Colonic mucosa (tissue), 4 donors: ENCODE data around the gene GBP4. TPM values are rescaled to one million over a fixed set of nuclear protein-coding genes. Genes with fewer than 3 reads are reported as not detected.
"Not testable (repeated sequence)": the region's sequence is repeated elsewhere in the genome, so short reads cannot be mapped to it uniquely, and the experiment has no call there.

Experiments
- DNase-seq: peaks from one replicate; pipeline ENCODE4 v3.0.0-alpha.2; 2020
- H3K27ac ChIP-seq: fragments of 200-600 bp; one replicate; pipeline ENCODE4 v1.8.0; 2021
- H3K27me3 ChIP-seq: fragments of 200-600 bp; one replicate; pipeline ENCODE4 v1.8.0; 2021
- H3K36me3 ChIP-seq: fragments of 200-600 bp; one replicate; pipeline ENCODE4 v1.8.0; 2021
- H3K4me1 ChIP-seq: fragments of 200-600 bp; one replicate; pipeline ENCODE4 v1.8.0; 2021; ENCODE audit warnings: mild to moderate bottlenecking
- H3K4me3 ChIP-seq: fragments of 200-600 bp; one replicate; pipeline ENCODE4 v1.8.0; 2021
- H3K9ac ChIP-seq, 2 donors: one replicate each; pipeline ENCODE4 v1.7.0; 2013; ENCODE audit warnings: control low read depth in 2 of 2, low read depth in 2 of 2, low read length in 2 of 2
- H3K9me3 ChIP-seq: fragments of 200-600 bp; one replicate; pipeline ENCODE4 v1.8.0; 2021
- intact Hi-C: fragments of 100-400 bp; cut with DNase I; formaldehyde crosslinking; loops from one replicate; pipeline ENCODE4 v1.14.1; 2022
- total RNA-seq, 2 donors: library from RNA; stranded (reverse); fragmentation: NEBNext Ultra II Directional in 1 of 2; extraction: Animal tissue kit (Norgen Biotek cat#: 25700) in 1 of 2; gene quantifications; one replicate each; pipeline ENCODE4 v1.2.1, GENCODE V29; 2021
- TF ChIP-seq, protein P1 (sequence below): fragments of 200-600 bp; IDR thresholded peaks from one replicate; pipeline ENCODE4 v1.8.0; 2022; ENCODE audit warnings: antibody characterized with exemption, mild to moderate bottlenecking
- donor health status: healthy.
- donor health status: DM: no; HTN: no; CAD: no.
- donor health status: DM: no; HTN: no; CAD: no.

Gene GBP4, protein sequence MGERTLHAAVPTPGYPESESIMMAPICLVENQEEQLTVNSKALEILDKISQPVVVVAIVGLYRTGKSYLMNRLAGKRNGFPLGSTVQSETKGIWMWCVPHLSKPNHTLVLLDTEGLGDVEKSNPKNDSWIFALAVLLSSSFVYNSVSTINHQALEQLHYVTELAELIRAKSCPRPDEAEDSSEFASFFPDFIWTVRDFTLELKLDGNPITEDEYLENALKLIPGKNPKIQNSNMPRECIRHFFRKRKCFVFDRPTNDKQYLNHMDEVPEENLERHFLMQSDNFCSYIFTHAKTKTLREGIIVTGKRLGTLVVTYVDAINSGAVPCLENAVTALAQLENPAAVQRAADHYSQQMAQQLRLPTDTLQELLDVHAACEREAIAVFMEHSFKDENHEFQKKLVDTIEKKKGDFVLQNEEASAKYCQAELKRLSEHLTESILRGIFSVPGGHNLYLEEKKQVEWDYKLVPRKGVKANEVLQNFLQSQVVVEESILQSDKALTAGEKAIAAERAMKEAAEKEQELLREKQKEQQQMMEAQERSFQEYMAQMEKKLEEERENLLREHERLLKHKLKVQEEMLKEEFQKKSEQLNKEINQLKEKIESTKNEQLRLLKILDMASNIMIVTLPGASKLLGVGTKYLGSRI
- total RNA-seq, result 1 to 10 TPM; 2.1 to 4.9 TPM

DNA sequence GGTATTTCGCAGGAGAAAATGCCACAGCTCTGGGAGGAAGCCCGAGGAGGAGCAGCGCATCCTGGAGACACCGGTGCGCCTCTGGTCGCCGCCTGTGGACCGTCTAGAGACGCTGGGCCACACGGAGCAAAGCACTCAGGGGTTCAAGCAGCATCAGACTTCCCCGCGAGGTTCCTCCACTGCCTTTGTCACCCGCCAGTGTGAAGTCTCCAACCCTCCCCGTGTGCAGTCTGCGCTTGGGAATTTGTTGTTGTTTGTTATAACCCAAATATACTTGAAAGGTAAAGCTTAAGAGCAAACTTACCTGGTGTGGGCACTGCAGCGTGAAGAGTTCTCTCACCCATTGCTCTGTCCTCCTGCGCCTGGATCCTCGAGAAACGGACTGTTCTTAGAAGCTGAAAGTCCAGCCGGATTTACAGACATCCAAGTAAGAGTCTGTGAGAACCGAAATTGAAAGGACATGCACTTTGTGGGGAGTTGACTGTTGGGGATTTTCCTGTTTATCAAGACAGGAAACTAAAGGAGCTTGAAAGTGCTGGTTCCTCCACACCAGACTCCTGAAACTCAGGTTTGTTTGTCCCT is at the start of gene GBP4:
Gene GBP4 (minus strand): TSS at position 452 of the 582 bp plus-strand sequence. CDS start 108 bp downstream, at position 344.
- Histone ChIP-seq H3K4me1 (no peaks in the 10 kb centered on the region), H3K9me3 (no peaks in the 10 kb centered on the region), H3K9ac (peak within 1 kb of the TSS; percentile 52 to 79), H3K4me3 (peak within 1 kb of the TSS; percentile 51), H3K27me3 (no peaks in the 10 kb centered on the region), H3K27ac (peak within 1 kb of the TSS; percentile 76), H3K36me3 (no peaks in the 10 kb centered on the region)
- DNase-seq, result peak; percentile 38
- intact Hi-C loops, result no loop called here
- TF ChIP-seq, protein P1, sequence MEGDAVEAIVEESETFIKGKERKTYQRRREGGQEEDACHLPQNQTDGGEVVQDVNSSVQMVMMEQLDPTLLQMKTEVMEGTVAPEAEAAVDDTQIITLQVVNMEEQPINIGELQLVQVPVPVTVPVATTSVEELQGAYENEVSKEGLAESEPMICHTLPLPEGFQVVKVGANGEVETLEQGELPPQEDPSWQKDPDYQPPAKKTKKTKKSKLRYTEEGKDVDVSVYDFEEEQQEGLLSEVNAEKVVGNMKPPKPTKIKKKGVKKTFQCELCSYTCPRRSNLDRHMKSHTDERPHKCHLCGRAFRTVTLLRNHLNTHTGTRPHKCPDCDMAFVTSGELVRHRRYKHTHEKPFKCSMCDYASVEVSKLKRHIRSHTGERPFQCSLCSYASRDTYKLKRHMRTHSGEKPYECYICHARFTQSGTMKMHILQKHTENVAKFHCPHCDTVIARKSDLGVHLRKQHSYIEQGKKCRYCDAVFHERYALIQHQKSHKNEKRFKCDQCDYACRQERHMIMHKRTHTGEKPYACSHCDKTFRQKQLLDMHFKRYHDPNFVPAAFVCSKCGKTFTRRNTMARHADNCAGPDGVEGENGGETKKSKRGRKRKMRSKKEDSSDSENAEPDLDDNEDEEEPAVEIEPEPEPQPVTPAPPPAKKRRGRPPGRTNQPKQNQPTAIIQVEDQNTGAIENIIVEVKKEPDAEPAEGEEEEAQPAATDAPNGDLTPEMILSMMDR, result no peak

DNA sequence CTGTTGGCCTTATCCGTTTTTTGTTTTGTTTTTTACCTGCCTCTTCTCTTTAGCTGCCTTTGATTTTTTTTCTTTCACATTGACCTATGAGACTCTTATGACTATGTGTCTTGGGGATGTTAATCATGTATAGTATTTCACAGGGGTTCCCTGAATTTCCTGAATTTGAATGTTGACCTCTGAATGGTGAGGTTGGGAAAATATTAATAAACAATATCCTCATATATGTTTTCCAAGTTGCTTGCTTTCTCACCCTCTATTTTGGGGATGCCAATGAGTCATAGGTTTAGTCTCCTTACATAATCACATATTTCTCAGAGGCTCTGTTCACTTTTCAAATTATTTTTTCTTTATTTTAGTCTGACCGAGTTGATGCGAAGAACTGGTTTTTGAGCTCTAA is 44.3 kb upstream of the GBP4 start:
- no peak for DNase-seq
- intact Hi-C loops, result no loop called here
- TF ChIP-seq, protein P1, result no peak

DNA sequence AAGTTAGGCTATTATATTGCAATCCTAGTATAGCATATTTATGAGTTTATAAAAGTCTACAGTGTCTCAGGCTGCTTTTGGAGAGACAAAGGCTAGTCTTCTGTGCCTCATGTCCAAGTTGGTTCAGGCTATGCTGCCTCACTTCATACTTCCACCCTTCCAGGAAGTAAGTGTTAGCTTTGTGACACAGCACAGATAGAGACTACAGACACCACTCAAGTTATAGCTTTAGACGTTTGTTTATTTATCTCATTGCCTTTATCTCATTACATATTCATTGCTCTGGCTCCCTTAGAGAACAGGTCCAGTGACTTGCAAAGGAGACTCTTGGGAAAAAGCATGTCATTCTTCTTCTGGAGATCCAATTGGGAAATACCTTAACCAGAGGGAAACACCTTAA is 22.6 kb upstream of the GBP4 start:
- TF ChIP-seq, protein P1, result no peak
- H3K36me3 ChIP-seq, result no peaks in the 10 kb centered on the region
- no peaks in the 10 kb centered on the region for H3K9me3 ChIP-seq
- no peak overlapping the region for H3K9ac ChIP-seq
- no peak for DNase-seq
- no peak overlapping the region for H3K4me3 ChIP-seq
- H3K27me3 ChIP-seq, result no peaks in the 10 kb centered on the region
- H3K27ac ChIP-seq, result no peak overlapping the region
- intact Hi-C loops, result no loop called here
- H3K4me1 ChIP-seq, result no peaks in the 10 kb centered on the region

More for the DNA sequence above, 44.3 kb upstream of the GBP4 start:
- Histone ChIP-seq H3K9me3 (no peaks in the 10 kb centered on the region), H3K36me3 (no peaks in the 10 kb centered on the region), H3K27ac (no peak overlapping the region), H3K4me1 (no peaks in the 10 kb centered on the region), H3K4me3 (no peak overlapping the region), H3K9ac (no peak overlapping the region), H3K27me3 (no peaks in the 10 kb centered on the region)

DNA sequence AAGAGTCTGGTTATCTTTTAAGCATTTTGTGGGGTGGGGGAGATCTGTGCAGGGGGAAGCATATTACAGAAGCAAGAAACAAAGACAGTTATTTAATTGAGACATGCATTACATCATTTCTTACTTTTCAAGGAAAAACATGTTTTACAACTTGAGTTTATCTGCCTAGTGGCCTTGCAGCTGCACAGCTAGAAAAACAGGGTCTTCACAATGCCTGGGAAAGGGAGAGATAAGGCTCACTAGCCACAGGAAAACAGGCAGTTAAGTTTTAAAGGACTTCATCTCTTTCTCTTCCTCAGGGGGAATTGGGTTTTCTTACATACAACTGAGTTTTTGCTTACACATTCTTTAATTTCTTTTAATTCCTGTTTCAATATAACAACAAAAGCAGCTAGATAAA is 21.1 kb upstream of the GBP4 start:
- H3K9me3 ChIP-seq, DNase-seq, H3K4me3 ChIP-seq, H3K27me3 ChIP-seq, H3K36me3 ChIP-seq, H3K27ac ChIP-seq, H3K9ac ChIP-seq, H3K4me1 ChIP-seq, intact Hi-C loops: not testable (repeated sequence)

DNA sequence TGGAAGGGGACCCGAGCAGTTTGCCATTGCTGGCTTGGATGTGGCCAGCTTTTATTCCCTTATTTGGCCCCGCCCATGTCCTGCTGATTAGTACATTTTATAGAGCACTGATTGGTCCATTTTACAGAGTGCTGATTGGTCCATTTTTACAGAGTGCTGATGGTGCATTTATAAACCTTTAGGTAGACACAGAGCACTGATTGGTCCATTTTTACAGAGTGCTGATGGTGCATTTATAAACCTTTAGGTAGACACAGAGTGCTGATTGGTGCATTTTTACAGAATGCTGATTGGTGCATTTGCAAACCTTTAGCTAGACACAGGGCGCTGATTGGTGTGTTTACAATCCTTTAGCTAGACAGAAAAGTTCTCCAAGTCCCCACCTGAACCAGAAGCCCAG is 20.2 kb upstream of the GBP4 start:
- H3K9ac ChIP-seq, DNase-seq, H3K4me1 ChIP-seq, H3K9me3 ChIP-seq, H3K4me3 ChIP-seq, H3K27me3 ChIP-seq, intact Hi-C loops, H3K36me3 ChIP-seq, H3K27ac ChIP-seq: not testable (repeated sequence)

DNA sequence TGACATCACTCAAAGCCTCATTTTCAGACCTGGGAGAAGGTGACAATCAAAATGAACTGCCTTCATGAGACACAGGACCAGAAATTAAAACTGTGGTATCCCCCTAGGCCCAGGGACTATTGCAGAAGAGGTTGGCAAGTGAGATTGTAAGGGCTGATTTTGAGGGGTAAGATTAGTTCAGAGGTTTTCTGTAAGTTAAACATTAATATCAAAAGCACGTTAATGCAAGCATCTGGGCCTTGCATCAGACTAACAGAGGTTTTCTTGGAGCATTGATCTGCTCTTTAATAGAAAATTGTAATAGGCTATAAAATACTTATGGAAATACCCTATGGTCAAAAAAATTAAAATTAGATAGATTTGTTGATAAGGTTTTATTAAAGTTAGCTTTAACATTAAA is 14.6 kb upstream of the GBP4 start:
- no peaks in the 10 kb centered on the region for H3K36me3 ChIP-seq
- H3K27ac ChIP-seq, result no peak overlapping the region
- H3K4me1 ChIP-seq, result no peaks in the 10 kb centered on the region
- H3K9me3 ChIP-seq, result no peaks in the 10 kb centered on the region
- TF ChIP-seq, protein P1, result no peak
- no peaks in the 10 kb centered on the region for H3K27me3 ChIP-seq
- intact Hi-C loops, result no loop called here
- H3K4me3 ChIP-seq, result no peak overlapping the region
- no peak for DNase-seq
- no peak overlapping the region for H3K9ac ChIP-seq
